Suppressor macrophage treated with lipopolysaccharide for 4 hours (primary cell): ENCODE results near the gene GALNT9.
"Not testable (repeated sequence)": the region's sequence is repeated elsewhere in the genome, so short reads cannot be mapped to it uniquely, and the experiment has no call there.

ENCODE experiments used
- DNase-seq: peaks from one replicate; pipeline ENCODE4 v3.0.0-alpha.2; 2020

GALNT9 gene

DNA sequence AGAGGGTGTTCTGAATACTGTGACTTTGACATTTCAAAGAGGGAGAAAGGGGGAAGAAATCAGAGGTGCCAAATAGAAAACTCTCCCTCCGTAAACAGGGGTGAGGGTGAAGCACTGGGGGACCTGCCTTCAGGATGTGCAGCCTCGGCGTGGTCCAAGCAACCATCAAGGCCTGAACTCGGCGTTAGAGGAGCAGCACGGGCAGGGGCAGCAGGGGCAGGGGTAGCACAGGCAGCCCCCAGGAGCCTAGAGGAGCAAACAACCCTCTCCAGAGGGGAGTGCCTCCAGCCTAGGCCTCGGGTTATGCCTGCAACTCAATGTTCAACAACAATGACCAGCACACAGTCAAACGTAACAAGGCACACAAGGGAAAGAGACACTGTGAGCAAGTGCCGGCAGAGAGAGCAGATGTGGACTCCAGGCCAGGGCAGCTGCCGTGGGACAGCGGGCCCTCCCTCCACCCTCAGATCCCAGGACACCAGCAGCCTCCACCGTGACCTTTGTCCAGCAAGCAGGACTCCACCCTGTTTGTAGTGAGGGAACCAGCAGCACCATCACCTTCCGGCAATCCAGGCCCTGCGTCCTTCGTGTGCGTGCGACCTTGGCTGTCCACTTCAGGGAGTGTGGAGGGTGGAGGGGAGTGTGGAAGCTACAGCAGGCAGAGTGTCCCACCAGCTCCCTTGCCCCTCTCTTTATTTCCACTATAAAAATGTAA lies 18.0 kb downstream of the GALNT9 start:
- no peak for DNase-seq

DNA sequence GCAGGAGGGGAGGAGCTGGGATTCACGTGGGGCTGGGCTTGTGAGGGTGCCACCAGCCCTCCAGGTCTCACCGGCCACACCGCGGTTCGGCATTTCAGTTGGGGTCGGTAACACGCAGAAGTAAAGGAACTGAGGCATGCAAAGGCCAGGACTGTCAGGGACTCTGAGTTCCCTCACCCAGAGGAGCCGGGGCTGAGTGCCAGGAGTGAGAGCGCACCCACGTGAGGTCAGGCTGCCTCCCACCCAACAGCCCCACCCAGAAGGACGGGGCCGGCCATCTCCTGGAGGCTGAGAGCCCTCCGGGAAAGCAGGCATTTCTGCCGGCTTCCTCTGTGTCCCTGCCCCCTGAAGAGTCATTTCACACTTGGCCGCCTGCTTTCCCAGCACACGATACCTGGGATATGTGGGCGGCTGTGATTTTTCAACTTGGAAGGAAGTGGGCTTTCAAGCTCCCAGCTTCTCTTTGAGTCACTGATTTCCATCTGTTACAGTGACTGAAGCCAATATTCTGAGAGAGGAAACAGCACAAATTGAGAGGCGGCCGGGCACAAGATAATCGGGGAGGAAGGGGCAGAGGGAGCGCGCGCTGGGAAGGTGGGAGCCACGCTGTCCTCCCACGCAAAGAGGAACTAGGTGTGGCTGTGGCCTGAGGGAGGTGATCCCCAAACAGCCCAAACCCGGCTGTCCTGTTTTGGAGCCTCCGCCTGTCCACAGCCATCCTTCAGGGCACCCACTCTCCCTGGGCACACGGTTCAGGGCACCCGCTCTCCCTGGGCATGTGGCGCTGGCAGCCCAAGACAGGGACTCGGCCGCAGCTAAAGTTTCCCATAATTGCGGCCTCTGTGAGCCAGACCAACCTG lies 19.0 kb downstream of the GALNT9 start:
- DNase-seq: no peak

GRCh38 chr12:132309596-132310086 lies 19.7 kb downstream of the GALNT9 start:
- DNase-seq: no peak

GRCh38 chr12:132308853-132309595 lies 20.4 kb downstream of the GALNT9 start:
- no peak for DNase-seq

- no peak for DNase-seq
These were observed 21.2 kb downstream of the GALNT9 start for GRCh38 chr12:132307976-132308852.

DNA sequence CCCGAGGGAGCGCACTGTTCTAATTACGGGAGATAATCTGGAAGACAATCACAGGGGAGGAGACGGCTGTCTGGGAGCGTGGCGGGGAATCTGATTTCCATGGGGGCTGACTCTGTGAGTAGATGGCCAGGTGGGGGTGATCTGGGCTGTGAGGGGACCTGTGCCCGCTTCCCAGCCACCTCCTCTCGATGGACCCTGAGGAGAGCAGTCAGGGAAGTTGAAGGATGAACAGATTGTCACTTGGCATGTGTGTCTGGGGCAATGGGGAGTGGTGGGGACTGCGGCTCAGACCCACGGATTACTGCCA lies 22.6 kb downstream of the GALNT9 start:
- DNase-seq: no peak

GRCh38 chr12:132305991-132306884 lies 23.2 kb downstream of the GALNT9 start:
- DNase-seq: no peak

DNA sequence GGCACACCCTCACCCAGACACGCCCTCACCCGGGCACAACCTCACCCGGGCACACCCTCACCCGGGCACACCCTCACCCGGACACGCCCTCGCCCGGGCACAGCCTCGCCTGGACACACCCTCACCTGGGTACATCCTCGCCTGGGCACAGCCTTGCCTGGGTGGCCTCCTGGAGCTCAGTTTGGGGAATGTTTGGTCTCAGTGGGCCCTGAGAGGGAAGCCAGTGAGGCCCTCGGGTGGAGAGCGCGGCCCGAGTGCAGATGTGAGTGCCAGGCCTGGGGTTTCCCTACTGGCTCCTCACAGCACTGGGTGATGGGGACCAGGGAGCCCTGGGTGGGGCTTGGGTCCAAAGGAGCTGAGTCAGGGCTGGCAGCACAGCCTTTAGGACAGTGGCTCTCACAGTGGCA lies 23.8 kb downstream of the GALNT9 start:
- DNase-seq: no peak

GRCh38 chr12:132304866-132305265 lies 24.5 kb downstream of the GALNT9 start:
- not testable (repeated sequence) for DNase-seq

- not testable (repeated sequence) for DNase-seq
These were observed 25.5 kb downstream of the GALNT9 start for GRCh38 chr12:132303853-132304373.

- no peak for DNase-seq
These were observed 26.7 kb downstream of the GALNT9 start for GRCh38 chr12:132302466-132303358.

- no peak for DNase-seq
These were observed 28.3 kb downstream of the GALNT9 start for GRCh38 chr12:132300789-132301722.

DNA sequence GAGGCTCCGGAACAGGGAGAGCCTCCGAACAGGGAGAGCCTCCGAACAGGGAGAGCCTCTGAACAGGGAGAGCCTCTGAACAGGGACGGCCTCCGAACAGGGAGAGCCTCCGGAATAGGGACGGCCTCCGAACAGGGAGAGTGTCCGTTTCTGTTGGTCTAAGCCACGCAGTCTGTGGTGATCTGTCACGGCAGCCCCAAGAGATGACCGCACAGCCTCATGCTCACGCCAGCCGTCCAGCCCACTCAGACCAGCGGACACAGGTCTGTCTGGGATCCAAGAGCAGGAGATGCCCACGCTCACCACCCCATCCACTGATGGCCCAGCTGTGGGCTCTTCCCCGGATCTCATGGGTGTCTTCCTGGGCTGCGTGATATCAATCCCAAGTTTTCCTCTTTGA lies 33.3 kb downstream of the GALNT9 start:
- DNase-seq: no peak

- not testable (repeated sequence) for DNase-seq
These were observed 33.8 kb downstream of the GALNT9 start for GRCh38 chr12:132295561-132295960.

GRCh38 chr12:132295101-132295526 lies 34.3 kb downstream of the GALNT9 start:
- no peak for DNase-seq

GRCh38 chr12:132294121-132295034 lies 35.0 kb downstream of the GALNT9 start:
- DNase-seq: no peak
